Stimulated activated CD4-positive, alpha-beta T cell treated with anti-CD3 and anti-CD28 coated beads, TNF-alpha, amount 100 ng/mL, for 48 hours (primary cell): ENCODE results near the gene ARHGAP4.

ENCODE experiments used
- DNase-seq, 3 donors: peaks; one replicate each; pipeline ENCODE4 v3.0.0-alpha.2; 2020; ENCODE audit warnings: low read depth in 3 of 3

ARHGAP4 gene

GRCh38 chrX:153906126-153906917 is 19.7 kb downstream of the ARHGAP4 start:
- DNase-seq: no peak

- DNase-seq: no peak
Observed at GRCh38 chrX:153905481-153906095, 20.5 kb downstream of the ARHGAP4 start.

DNA sequence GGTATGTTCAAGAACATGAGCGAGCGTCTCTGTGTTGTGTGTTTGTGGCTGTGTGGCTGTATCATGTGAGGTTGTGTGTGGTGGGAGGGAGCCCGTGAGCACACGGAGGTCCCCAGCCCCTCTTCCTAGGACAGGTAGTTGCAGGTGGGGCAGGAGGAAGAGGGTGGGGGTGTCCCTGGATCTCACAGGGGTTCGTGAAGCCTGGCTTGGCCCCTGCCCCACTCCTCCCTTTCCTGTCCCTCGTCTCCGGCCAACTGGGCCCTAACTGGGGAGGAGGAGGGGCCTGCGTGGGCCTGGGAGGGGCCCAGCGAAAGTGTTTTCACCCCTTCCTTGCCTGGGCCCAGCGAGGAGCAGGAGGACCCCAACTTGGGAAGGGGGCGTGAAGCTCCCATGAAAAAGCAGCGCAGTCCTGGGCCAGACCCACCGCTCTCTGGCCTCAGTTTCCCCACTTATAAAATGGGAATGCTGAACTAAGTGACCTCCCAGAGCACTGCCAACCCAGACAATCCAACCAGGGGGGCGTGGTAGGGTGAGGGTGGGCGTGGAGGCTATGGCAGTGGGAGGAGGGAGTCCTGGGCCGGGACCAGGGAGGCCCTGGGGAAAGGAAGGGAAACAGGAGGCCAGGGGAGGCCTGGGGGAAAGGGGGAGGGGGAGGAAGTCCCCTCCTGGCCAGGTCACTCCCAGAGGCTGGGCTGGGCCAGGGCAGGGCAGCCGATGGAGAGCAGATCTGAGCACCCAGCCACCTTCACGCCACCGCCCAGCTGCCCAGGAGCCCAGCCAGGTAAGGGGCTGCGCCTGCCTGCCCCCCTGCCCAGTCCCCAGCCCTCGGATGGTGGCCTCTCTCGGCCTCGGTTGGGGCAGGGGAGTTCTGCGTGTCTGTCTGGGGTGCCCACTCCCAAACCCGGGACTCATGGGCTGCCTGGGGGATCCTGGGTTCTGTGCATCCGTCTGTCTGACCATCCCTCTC is 21.8 kb downstream of the ARHGAP4 start, which contains the start of gene AVPR2:
Gene AVPR2, plus strand, starts transcription at position 683 of the 967 bp plus-strand sequence. CDS start 473 bp downstream, outside the sequence.
- DNase-seq: no peak

DNA sequence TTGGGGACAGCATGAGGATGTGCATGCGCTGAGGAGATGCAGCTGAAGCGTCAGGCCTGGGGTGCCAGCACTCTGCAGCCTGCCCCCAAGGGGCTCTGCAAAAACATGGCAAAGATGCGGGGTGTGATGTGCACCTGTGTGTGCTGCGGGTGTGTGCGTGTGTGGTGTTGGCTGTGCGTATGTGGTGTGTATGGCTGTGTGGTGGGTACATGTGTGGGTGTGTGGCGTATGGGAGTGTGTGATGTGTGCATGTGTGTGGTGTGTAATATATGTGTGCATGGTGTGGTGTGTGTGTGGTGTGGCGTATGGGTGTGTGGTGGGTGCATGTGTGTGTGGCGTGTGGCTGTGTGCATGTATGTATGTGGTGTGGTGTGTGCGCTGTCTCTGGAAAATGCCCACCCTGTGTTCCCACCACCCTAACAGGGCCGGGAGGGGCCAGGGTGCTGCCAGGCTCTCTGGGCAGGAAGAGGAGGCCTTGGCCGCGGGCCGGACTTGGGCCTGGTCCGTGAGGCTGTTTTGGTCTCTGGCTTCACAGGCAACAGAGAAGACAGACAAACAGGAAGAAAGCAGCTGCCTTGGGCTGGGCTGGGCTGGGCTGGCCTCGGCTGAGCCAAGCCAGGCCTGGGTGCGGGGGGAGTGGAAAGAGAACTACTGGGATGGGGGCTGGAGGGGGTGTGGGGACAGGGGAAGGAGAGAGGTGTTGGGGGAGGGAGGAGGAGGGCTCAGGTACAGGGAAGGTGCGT is 22.7 kb downstream of the ARHGAP4 start:
- no peak for DNase-seq

DNA sequence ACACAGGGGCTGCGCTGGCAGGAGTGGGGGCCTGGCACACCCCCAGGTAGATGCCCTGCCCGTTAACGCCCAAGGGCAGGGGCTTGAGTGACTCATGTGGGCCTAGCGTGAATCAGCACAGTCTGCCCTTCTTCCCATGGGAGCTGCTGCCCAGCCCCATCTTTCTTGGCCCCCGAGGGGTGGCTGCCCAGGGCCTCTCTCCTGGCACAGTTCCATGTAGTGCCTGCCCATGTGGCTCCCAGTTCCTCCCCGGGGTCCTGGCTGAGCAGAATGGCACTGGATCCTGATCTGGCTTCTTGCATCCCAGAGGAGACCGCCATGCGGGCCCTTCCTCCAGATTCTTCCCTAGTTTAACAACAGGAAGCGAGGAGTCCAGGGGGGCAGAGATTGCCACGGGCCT is 23.7 kb downstream of the ARHGAP4 start:
- no peak for DNase-seq

GRCh38 chrX:153901753-153902140 is 24.3 kb downstream of the ARHGAP4 start:
- no peak for DNase-seq

DNA sequence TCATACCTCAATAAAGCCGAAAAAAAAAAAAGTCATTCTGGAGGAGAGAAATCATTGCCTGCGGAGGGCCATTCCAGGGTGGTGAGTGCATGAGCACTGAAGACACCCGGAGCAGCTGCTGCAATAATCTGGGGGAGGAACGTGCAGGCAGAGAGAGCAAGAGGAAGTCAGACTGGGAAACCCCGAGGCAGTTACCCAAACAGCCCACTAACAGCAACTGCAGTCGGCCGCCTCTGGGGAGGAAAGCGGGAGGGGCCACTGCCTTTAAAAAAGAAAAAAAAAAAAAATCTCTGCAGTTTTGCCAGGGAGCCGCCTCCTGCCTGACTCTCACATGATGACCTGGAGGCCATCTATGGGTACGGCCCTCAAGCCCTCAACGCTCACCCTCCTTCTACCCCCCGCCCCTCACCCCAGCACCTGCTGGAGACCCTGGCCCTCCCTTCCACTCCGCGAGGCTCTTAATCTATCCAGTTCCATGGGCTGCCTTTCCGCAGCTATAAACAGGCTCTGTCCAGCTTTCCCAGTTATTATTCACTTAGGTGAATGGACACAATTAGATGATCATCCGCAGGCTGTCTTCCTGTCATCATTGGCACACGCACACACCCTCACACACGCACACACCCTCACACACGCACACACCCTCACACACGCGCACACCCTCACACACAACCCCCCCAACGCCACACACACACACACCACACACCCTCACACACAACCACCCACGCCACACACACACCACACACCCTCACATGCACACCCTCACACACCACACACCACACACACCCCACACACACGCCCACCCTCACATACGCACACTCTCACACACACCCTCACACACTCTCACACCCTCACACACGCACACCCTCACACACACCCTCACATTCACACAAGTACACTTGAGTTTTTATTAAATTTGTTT is 25.0 kb downstream of the ARHGAP4 start:
- peak in 1 of 3 donors; percentile 43 for DNase-seq

DNA sequence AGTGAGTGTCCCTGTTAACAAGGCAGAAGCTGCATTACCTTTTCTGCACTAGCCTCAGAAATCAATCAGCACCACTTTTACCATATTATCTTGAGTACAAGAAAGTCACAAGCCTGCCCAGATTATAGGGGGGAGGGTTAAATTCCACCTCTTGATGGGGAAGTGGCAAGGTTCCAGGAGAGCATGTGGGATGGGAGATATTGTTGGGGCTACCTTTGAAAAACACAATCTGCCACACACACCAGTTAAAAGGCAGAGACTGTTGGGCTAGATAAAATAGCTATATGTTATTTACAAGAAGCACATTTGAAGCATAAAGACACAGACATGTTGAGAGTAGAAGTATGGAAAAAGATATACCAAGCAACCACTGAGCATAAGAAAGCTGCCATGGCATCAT is 28.2 kb downstream of the ARHGAP4 start:
- no peak for DNase-seq

DNA sequence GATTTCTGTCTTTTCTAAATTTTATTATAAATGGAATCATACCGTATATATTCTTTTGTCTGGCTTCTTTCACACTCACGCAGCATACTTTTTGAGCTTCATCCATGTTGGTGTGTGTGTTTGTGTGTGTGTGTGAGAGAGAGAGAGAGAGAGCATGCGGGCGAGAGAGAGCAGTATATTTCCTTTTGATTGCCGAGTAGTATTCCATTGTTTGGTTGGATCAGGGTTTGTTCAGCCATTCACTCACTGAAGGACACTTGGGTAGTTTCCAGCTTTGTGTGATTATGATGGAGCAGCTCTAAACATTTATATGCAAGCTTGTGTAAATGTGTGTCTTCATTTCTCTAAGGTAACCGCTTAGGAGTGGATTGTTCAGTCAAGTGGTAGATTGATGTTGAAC is 36.9 kb downstream of the ARHGAP4 start:
- DNase-seq: no peak

- DNase-seq: no peak
Observed at GRCh38 chrX:153888344-153888743, 37.7 kb downstream of the ARHGAP4 start.

DNA sequence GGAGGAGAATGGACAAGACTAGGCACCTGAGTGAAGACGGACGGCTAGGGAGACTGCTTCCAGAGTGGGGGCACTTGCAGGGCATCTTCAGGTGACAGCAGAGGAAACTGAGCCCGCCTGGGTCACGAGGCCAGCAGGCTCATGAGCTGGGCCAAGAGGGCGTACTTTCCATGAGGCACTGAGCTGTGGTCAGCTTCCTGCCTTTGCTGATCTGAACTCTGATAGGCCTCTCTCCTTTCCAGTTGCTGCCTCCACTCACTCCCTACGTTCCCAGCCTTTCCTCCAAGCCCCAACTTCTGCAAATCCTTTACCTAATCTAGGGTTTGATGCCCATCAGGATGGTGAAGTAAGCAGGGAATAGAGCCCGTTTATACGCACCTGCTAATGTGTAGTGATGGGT is 38.7 kb downstream of the ARHGAP4 start:
- no peak for DNase-seq

- DNase-seq: no peak
Observed at GRCh38 chrX:153886915-153887314, 39.1 kb downstream of the ARHGAP4 start.

GRCh38 chrX:153885968-153886903 is 39.8 kb downstream of the ARHGAP4 start, which contains the start of gene L1CAM:
L1CAM (minus strand) TSS chrX:153886173; CDS start chrX:153875836, 10,337 bp downstream.
- no peak for DNase-seq

DNA sequence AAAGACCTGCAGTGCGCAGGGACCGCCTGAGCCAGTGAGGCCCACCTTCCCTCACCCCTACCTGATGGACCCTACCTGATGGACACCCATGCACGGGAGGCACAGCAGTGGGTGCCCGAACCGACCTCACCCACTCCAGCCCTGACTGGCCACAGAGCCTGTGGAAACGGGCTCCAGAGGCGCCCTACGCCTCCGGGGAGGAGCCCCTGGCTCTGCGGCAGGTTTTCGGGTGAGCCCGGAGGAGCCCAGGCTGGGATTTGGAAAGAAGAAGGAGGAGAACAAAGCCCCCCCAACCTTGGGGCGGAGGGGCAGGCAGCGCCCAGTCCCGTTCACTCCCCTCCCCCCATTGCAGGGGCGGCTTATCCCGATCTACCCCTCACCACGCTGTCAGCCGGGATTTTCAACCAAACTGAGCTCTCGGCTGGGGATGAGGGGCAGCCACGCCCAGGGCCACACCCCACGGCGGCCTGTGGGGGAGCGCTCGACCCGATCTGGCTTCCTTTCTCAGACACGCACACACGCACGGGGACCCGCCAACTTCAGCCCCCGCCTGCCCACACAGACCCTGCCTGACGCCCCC is 40.8 kb downstream of the ARHGAP4 start:
- no peak for DNase-seq

DNA sequence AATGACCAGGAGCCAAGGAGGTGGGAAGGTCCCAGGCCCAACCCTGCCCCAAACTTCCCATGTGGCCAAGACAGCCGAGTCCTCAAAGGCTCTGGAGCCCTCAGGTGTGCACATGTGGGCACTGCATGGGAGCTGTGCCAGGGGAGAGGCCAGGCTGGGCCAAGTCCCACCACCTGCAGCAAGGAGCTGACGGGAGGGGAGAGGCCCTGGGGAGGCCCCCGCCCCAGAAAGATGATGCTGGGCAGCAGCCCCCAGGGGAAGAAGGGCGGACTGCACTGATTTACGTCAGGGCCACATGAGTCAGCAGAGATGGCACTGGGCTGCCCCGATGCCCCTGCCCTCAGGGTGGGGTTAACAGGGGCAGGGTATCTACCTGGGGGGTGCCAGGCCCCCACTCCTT is 41.5 kb downstream of the ARHGAP4 start:
- DNase-seq: no peak

DNA sequence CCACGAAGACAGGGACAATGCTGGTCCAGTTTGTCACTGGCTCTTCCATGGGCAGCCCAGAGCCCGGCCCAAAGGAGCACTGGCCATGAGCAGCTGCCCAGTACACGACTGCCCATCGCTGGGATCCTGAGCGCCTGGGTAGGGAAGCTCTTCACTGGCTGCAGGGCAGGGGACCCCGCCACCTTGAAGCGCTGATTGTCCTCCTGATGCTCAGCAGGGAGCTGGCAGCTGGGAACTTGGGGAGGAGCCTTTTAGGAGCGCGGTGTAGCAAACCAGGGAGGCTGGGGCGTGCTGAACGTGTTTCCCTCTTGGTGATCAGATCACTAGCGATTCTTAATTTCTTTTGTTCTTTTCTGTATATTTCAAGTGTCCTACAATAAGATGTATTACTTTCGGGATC is 41.9 kb downstream of the ARHGAP4 start:
- DNase-seq: no peak

- DNase-seq: no peak
Observed at GRCh38 chrX:153883163-153883843, 42.8 kb downstream of the ARHGAP4 start.

DNA sequence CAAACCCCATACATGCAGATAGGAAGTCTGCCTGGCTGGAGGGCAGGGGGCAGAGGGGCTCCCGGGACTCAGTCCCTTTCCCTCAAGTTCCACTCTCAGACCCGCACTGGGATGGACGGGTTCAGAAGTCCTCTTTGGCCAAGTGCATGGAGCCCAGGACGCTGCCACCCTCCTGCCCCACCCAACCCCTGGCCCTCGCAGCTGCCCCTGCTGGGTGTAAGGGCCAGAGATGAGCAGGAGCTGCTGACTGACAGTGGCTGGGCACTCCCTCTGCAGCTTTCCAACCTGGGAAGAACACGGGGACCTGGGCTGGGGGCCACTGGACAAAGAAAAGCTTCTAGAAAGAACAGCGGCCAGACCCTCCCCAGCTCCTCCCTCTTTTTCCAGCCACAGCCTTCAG is 43.5 kb downstream of the ARHGAP4 start:
- DNase-seq: no peak
